NCI-H1105 treated with DMSO at 0.1 percent for 48 hours (cell line): ENCODE measurements around the gene GRK5.

Experiments used
- DNase-seq: peaks from one replicate; lab custom pipeline; 2025; lab: John Stamatoyannopoulos, UW

GRK5 gene

GRCh38 chr10:119443970-119444660, 236.7 kb downstream of the GRK5 start:
- DNase-seq, result no peak

- DNase-seq, result no peak
These were observed 237.5 kb downstream of the GRK5 start for GRCh38 chr10:119444866-119445265.

GRCh38 chr10:119445311-119445934, 238.1 kb downstream of the GRK5 start:
- peak; percentile 36 for DNase-seq

GRCh38 chr10:119445935-119446317, 238.6 kb downstream of the GRK5 start:
- no peak for DNase-seq

GRCh38 chr10:119446441-119447277, 239.3 kb downstream of the GRK5 start:
- no peak for DNase-seq

GRCh38 chr10:119447421-119447820, 240.1 kb downstream of the GRK5 start:
- DNase-seq, result no peak

- no peak for DNase-seq
These were observed 240.6 kb downstream of the GRK5 start for GRCh38 chr10:119447823-119448546.

GRCh38 chr10:119448628-119449584, 241.5 kb downstream of the GRK5 start:
- no peak for DNase-seq

GRCh38 chr10:119449760-119450461, 242.5 kb downstream of the GRK5 start:
- DNase-seq, result no peak

- no peak for DNase-seq
These were observed 243.4 kb downstream of the GRK5 start for GRCh38 chr10:119450606-119451299.

GRCh38 chr10:119451300-119451896, 244.0 kb downstream of the GRK5 start:
- no peak for DNase-seq

- no peak for DNase-seq
These were observed 245.0 kb downstream of the GRK5 start for GRCh38 chr10:119452396-119452795.

- DNase-seq, result no peak
These were observed 245.9 kb downstream of the GRK5 start for GRCh38 chr10:119453313-119453712.

- no peak for DNase-seq
These were observed 246.9 kb downstream of the GRK5 start for GRCh38 chr10:119454316-119454715.

GRCh38 chr10:119454990-119455389, 247.6 kb downstream of the GRK5 start:
- DNase-seq, result no peak

GRCh38 chr10:119455609-119456434, 248.5 kb downstream of the GRK5 start:
- DNase-seq, result no peak

- DNase-seq, result no peak
These were observed 249.1 kb downstream of the GRK5 start for GRCh38 chr10:119456435-119456810.

GRCh38 chr10:119457966-119458766, 250.8 kb downstream of the GRK5 start:
- no peak for DNase-seq
